PC-9 (cell line): ENCODE data around the gene ZNF668. TPM values are rescaled to one million over a fixed set of nuclear protein-coding genes. Genes with fewer than 3 reads are reported as not detected.

Source experiments
- BruUV-seq: library from RNA; stranded (reverse); fragments of 400-500 nt; replicated peaks from 2 replicates; lab custom pipeline; 2021; lab: Mats Ljungman, UMichigan
- CTCF ChIA-PET: fragments of 300-600 bp; sonication (Branson Sonifier 250); formaldehyde crosslinking; loops from one replicate; lab custom pipeline; 2022; ENCODE audit warnings: antibody characterized with exemption; lab: Charles Lee
- POLR2A ChIA-PET: fragments of 300-600 bp; sonication (Branson Sonifier 250); formaldehyde crosslinking; loops from one replicate; lab custom pipeline; 2022; ENCODE audit warnings: antibody characterized with exemption; ENCODE audit not compliant: unreplicated experiment; lab: Charles Lee
- DNase-seq, 2 experiments: peaks; one replicate each; pipeline versions ENCODE4 v3.0.0 to v3.0.0-alpha.2; 2015 to 2022; ENCODE audit warnings: mixed read lengths in 1 of 2
- H2AFZ ChIP-seq: fragments of 200-600 bp; sonication (generic); 2 replicates; pipeline ENCODE4 v1.8.1; 2017; ENCODE audit warnings: antibody characterized with exemption
- H3F3A ChIP-seq: fragments of 200-600 bp; sonication (generic); 2 replicates; pipeline ENCODE4 v1.8.1; 2017; ENCODE audit warnings: antibody characterized with exemption, mild to moderate bottlenecking, low read depth; ENCODE audit not compliant: insufficient read depth
- H3K27ac ChIP-seq: fragments of 200-600 bp; sonication (generic); 2 replicates; pipeline ENCODE4 v1.6.1; 2016; ENCODE audit warnings: mixed run types
- H3K27me3 ChIP-seq: fragments of 200-600 bp; sonication (generic); 2 replicates; pipeline ENCODE4 v1.6.1; 2016; ENCODE audit warnings: low read depth, mixed run types; ENCODE audit not compliant: insufficient read depth
- H3K36me3 ChIP-seq: fragments of 200-600 bp; sonication (generic); 2 replicates; pipeline ENCODE4 v1.6.1; 2016; ENCODE audit warnings: low read depth, mixed run types
- H3K4me1 ChIP-seq: fragments of 200-600 bp; sonication (generic); replicated peaks from 2 replicates; pipeline ENCODE4 v1.6.1; 2016; ENCODE audit warnings: mixed run types; ENCODE audit not compliant: insufficient read depth
- H3K4me2 ChIP-seq: fragments of 200-600 bp; sonication (generic); 2 replicates; pipeline ENCODE4 v1.6.1; 2017; ENCODE audit warnings: mixed run types
- H3K4me3 ChIP-seq: fragments of 200-600 bp; sonication (generic); 2 replicates; pipeline ENCODE4 v1.6.1; 2016; ENCODE audit warnings: mixed run types
- H3K79me2 ChIP-seq: fragments of 200-600 bp; sonication (generic); 2 replicates; pipeline ENCODE4 v1.6.1; 2017; ENCODE audit warnings: low read depth, mixed run types
- H3K9me2 ChIP-seq: fragments of 200-600 bp; sonication (generic); 2 replicates; pipeline ENCODE4 v1.8.1; 2017; ENCODE audit warnings: mild to moderate bottlenecking; ENCODE audit not compliant: insufficient read depth
- H3K9me3 ChIP-seq: fragments of 200-600 bp; sonication (generic); 2 replicates; pipeline ENCODE4 v1.8.1; 2016; ENCODE audit warnings: low read depth; ENCODE audit not compliant: insufficient read depth
- H4K20me1 ChIP-seq: fragments of 200-600 bp; sonication (generic); 2 replicates; pipeline ENCODE4 v1.8.1; 2017; ENCODE audit not compliant: insufficient read depth
- CTCF ChIP-seq: fragments of 200-600 bp; sonication (generic); conservative IDR thresholded peaks from 2 replicates; pipeline ENCODE4 v1.6.1; 2017; ENCODE audit warnings: mixed run types, antibody characterized with exemption, mild to moderate bottlenecking, moderate library complexity
- EZH2 ChIP-seq: fragments of 200-600 bp; sonication (generic); IDR thresholded peaks from 2 replicates; pipeline ENCODE4 v1.8.0; 2017; ENCODE audit warnings: antibody characterized with exemption, low read depth
- intact Hi-C: fragments of 100-400 bp; cut with micrococcal nuclease; formaldehyde crosslinking; loops from one replicate; pipeline ENCODE4 v1.10.0; 2022; ENCODE audit not compliant: unreplicated experiment
- total RNA-seq: library from RNA; stranded (reverse); gene quantifications from 2 replicates; pipeline ENCODE4 v1.2.3, GENCODE V29; 2021

Gene ZNF668
- total RNA-seq, 1 experiment from 2014 or later, result 13.2 TPM

DNA sequence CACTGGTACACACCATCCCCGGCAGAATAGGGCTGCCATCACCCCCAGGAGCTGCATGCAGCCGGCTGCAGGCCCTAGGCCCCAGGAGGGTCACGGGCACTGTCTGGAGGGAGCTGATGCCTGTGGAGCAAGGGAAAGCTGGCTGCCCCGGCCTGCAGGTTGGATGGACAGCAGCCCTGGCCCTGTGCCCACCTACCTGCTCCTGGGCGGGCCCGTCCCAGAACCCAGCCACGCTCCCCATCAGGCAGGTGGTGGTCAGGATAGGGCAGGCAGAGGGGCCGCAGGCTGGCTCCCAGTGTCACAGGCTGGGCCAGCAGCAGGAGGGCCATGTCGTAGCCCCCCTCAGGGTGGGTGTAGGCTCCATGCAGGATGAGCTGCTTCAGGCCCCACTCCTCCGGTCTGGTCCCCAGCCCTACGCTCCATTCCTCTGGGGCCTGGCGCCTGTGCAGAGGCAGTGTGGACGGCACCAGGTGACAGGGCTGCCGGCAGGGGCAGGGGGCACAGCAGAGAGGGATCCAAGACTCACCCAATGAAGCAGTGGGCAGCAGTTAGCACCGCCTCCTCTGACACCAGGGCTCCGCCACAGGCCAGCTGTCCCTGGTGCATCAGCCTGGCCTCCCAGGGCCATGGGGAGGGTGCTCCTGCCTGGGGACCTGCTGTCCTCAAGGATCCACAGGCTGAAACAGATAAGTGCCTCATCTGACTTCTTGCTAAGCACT, 10.7 kb upstream of the ZNF668 start:
- H3K4me2 ChIP-seq, result no peak overlapping the region
- H3K79me2 ChIP-seq, result no peaks in the 10 kb centered on the region
- H3K4me1 ChIP-seq, result no peaks in the 10 kb centered on the region
- no peak overlapping the region for H2AFZ ChIP-seq
- no peak overlapping the region for H3K4me3 ChIP-seq
- CTCF ChIA-PET, result no interaction called here
- no TSS peak for BruUV-seq
- no peaks in the 10 kb centered on the region for H3K9me2 ChIP-seq
- POLR2A ChIA-PET, result interaction anchor here (0.5 to 0.6 kb wide), 2 partner anchors 30 to 346 kb away, joined by 5 to 18 read pairs; no protein-coding TSS in a partner anchor
- no peaks in the 10 kb centered on the region for H3K9me3 ChIP-seq
- peaks cover 17% of the 10 kb centered on the region; the same call in 1 of the 2 replicates for H3F3A ChIP-seq
- no peak overlapping the region for H3K27ac ChIP-seq
- intact Hi-C loops, result no loop called here
- no peak for DNase-seq
- H3K27me3 ChIP-seq, result no peaks in the 10 kb centered on the region
- TF ChIP-seq EZH2 (no peak), CTCF (no peak)
- peaks cover 25% of the 10 kb centered on the region for H4K20me1 ChIP-seq
- peaks cover 5% of the 10 kb centered on the region for H3K36me3 ChIP-seq

GRCh38 chr16:31083981-31084380, 9.9 kb upstream of the ZNF668 start:
- no peaks in the 10 kb centered on the region for H3K79me2 ChIP-seq
- ChIA-PET CTCF (no interaction called here), POLR2A (no interaction called here)
- no peaks in the 10 kb centered on the region for H3K27me3 ChIP-seq
- no peaks in the 10 kb centered on the region for H3K4me1 ChIP-seq
- no TSS peak for BruUV-seq
- H3K9me3 ChIP-seq, result no peaks in the 10 kb centered on the region
- intact Hi-C loops, result no loop called here
- H3K27ac ChIP-seq, result no peak overlapping the region
- peaks cover 33% of the 10 kb centered on the region for H4K20me1 ChIP-seq
- no peak overlapping the region for H3K4me3 ChIP-seq
- no peaks in the 10 kb centered on the region for H3K9me2 ChIP-seq
- peaks cover 5% of the 10 kb centered on the region for H3K36me3 ChIP-seq
- no peak overlapping the region for H2AFZ ChIP-seq
- TF ChIP-seq CTCF (no peak), EZH2 (no peak)
- H3F3A ChIP-seq, result peaks cover 17% of the 10 kb centered on the region; the same call in 1 of the 2 replicates
- DNase-seq, result no peak
- no peak overlapping the region for H3K4me2 ChIP-seq

DNA sequence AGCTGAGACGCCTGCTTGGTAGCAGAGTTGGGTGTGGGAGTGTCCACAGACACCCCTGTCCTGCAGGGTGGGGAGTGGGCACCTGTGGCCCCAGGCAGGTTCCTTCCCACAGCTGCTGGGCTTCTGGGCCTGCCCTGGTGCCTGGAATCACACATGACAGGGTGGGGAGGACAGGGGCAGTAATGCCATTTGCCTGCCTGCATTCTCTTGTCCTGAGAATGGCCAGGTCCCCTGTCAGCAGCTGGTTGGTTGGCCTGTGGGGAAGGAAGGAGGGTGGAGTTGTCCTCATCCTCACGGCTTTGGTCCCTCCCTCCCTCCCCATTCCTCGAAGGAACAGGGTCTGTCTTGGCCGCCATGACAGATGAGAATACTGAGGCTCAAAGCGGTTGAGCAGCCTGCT, 9.5 kb upstream of the ZNF668 start:
- intact Hi-C loops, result no loop called here
- no peak overlapping the region for H3K27ac ChIP-seq
- no peaks in the 10 kb centered on the region for H3K27me3 ChIP-seq
- DNase-seq, result no peak
- H4K20me1 ChIP-seq, result peaks cover 35% of the 10 kb centered on the region
- ChIA-PET CTCF (no interaction called here), POLR2A (no interaction called here)
- H3K9me3 ChIP-seq, result no peaks in the 10 kb centered on the region
- no peak overlapping the region for H3K4me2 ChIP-seq
- H3K79me2 ChIP-seq, result no peaks in the 10 kb centered on the region
- BruUV-seq, result no TSS peak
- no peaks in the 10 kb centered on the region for H3K9me2 ChIP-seq
- H3K36me3 ChIP-seq, result peaks cover 5% of the 10 kb centered on the region
- H2AFZ ChIP-seq, result no peak overlapping the region
- no peak for TF ChIP-seq CTCF
- TF ChIP-seq EZH2, result no peak
- H3K4me1 ChIP-seq, result no peaks in the 10 kb centered on the region
- H3K4me3 ChIP-seq, result no peak overlapping the region
- peaks cover 17% of the 10 kb centered on the region; the same call in 1 of the 2 replicates for H3F3A ChIP-seq
